HG02798 (cell line): Measurements from ENCODE around the gene PSD4.

ENCODE experiments used
- ATAC-seq: cut with Tn5 transposase; IDR thresholded peaks from one replicate; pipeline ENCODE4 v1.9.1; 2021; ENCODE audit warnings: mild to moderate bottlenecking; ENCODE audit not compliant: unreplicated experiment, poor library complexity

Gene PSD4

DNA sequence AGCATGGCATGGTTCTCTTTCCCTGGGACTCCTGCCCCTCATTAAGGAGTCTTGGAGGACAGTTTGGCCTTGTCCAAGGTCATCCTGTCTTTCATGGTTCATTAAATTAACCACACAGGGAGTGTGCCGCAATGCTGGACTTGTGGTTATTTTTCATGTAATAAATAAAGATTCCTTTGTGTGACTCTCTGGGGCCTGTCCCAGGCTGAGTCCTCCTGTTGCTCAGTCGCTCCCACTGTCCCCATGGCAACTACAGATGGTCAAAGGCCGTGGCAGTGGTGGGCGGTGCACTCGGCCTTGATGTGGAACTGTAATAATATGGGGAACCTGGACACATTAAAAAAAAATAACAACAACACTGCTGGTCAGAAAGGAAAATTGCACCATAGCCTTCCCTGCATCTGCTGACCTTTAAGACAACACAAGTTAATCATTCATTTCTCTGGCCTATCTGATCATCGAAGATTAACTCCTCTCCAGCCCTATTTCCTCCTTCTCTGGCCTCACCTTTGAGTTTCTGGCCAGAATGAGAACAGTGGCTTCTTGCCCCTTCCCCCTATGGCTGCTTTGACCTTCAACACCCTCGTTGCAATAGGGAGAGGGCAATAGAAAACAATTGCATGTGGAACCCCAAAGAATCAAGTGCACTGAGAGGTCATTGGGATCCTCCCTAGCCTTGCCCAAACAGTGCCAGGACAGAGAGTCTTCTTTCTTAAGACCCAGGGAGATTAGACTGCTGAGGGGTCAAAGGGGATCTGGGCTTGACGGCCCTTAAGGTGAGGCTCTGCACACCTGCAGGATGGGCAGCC lies 44.7 kb downstream of the PSD4 start:
- ATAC-seq = no peak

DNA sequence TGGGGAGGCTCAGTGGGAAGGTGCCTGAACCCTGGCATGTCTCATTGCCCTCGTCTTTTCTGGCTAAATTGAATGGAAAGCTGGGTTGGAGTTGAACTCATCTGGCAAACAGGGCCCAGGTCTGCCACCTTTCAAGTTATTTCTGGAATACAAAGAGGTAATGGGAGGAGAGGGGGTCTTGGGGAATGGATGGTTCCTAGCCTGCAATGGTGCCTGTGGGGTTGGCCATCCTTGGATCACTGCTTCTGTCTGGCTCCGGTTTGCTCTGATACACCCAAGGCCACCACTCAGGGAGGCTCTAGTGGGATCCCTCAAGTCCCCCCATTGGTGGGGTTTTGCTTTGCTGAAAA lies 45.3 kb downstream of the PSD4 start:
- ATAC-seq = no peak

DNA sequence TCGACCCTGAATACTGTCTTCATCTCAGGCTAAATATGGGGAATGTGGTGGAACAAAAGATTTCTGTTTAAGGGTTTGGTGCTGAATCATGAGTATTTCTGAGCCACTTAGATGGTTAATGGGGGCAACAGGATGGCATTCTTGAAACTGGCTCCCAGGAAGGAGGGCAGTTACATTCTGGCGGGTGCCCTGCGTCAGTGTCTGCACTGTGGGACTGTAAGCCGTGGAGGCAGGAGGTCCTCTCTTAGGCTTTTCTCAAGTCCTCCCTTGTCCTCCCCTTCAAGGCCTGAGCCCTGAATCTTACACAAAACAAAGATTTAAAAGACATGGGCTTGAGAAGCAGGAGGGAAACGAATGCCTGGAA lies 45.7 kb downstream of the PSD4 start:
- no peak for ATAC-seq

DNA sequence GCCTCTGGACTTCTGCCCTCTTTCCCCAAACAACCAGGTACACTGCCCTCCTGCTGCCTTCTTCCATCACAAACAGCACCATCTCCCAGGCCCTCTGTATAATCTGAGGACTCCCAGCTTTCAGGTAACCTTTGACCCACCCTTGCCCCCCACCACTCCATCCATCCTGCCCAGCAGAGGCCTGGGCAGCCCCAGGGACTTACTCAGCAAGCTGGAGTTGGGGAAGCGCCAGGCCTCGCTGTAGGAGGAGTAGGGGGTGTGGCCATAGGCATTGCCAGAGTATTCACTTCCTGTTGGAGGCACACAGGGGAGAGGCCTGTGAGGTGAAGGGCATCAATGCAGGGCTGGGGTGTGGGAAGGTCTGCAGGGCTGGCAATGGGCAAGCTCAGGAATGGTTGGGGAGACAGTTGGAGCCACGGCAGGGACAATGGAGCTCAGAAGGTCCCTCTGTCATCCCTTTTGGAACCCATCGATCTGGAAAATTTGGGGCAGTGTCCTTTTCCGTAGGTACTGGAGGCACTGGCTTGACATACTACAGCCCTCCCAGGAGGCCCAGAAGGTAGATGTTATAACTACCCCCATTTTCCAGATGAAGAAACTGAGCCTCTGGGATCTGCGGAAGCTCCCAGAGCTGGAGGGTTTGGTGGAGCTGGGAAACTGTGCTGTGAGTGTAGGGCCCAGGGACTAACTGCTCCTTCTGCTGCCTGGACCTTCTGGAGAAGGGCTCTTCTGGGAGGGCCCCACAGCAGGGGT lies 46.3 kb downstream of the PSD4 start:
- no peak for ATAC-seq

DNA sequence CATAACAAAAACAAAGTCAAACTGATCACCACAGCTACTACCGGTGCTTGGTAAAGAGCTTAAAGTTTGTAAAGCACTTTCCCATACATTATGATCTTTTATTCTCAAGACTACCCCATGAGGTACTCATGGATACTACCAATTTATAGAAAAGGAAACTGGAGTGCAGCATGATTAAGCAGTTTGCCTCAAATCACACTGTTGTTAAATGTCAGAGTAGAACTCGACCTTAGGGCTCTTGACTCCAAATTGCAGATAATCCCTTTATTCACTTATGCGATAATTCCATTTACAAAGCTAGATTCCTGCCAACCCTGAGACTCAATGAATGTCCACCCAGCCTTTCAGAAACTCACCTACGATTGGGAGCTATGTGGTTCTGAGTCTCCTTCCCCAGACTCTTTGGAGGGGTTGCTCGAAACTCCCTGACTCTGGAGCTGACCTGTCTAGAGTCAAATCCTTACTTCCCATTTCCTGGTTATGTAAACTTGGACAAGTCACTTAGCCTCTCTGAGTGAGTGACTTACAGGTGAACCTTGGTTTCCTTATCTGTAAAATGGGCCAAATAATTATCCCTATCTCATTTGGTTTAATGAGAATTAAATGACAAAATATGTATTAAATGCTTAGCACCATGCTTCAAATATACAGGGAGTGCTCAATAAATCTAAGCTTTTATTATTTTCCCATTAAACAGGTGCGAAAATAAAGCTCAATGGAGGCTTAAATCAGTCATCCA lies 47.4 kb downstream of the PSD4 start:
- no peak for ATAC-seq

DNA sequence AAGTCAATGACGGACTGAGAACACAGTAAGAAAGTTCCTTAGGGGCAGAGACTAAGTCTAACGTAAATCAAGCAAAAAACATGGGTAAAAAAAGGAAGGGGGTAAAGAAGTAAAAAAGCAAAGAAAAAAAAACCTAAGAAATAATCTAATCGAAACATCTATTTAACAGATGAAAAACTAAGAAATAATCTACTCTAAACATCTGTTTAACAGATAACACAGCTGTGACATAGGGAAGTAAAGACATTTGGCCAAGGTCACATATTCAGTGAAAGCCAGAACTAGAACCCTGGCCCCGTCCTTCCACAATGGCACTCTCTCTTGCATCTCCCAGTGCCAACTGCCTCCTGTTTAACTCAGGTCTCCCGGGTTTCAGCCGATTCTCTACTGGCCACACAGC lies 48.1 kb downstream of the PSD4 start:
- ATAC-seq = no peak

DNA sequence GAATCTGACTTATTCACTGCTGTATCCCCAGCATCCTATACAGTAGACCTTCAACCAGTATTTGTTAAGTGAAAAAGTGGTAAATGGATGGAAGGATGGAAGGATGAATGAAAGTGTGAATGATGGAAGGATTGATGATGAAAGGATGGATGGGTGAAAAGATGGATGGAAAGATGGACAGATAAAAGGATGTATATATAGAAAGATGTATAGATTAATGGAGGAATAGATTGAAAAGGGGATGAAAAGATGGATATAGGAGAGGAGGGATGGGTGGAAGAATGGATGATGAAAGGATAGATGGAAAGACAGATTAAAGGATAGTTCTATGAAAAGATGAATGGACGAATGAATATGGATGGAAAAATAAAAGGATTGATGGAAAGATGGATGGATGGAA lies 50.0 kb downstream of the PSD4 start:
- ATAC-seq = no peak

DNA sequence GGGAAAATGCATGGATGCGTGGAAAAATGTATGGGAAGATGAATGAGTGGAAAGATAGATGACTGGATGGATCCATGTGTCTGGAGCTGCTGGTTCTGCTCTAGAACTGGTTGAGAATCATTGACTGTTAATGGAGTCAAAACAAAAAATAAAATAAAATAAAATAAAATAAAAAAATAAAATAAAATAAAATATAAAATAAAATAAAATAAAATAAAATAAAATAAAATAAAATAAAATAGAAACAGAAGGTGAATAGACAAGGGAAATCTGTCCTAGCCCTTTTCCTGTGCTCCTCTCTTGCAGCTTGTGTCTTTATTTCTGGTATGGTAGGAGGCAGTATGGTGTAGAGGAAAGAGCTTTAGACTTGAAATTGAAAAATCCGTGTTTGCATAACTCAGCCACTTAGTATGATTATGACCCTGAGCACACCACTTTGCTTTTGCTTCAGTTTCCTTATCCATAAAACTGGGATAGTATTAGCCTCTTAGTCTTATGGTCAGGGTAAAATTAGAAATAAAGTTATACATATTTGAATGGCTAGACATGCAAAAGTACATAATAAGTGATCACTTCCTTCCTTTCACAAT lies 51.0 kb downstream of the PSD4 start:
- no peak for ATAC-seq

DNA sequence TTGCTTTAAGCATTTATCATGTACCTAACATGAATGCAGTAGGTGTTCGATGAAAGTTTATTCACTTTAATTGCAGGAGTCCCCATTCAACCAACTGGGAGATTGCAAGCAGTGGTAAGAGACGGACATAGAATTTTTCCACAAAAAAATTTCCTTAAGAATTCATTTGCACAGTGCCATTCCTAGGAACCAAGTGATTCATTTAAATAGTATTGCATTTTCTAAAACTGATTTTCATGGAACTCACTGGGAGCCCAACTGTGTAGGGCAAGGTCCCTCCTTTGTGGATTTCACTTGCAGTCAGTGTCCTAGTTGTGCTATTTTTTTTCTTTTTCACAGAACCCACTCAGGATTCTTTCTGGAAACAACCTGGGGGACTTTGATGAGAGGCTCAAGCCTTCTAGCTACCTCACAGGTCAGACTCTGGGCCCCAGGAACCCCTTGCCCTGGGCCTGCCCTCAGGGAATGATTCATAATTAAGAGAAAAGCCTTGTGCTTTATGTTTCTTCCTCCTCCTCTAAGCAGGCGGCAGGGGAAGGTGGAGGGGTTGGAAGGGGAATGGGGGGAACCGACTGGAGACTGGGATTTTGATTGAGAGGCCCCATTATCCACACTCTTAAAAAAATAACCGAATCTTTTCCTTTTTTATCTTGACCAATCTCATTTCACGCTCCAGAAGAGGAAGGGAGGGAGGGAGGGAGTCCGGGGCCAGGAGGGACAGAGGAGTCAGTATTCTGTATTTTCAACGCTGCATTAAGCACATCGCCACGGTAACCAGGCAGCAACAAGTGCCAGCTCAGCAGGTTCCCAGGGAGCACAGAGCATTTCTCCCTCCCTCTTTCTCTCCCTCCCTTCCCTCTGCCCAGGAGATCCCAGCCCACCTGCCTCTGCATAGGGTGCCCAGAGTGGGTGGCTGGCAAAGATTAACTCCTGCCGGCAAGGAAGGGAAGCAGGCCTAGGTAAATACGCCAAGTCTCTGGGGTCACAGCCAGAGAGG lies 51.8 kb downstream of the PSD4 start:
- no peak for ATAC-seq

DNA sequence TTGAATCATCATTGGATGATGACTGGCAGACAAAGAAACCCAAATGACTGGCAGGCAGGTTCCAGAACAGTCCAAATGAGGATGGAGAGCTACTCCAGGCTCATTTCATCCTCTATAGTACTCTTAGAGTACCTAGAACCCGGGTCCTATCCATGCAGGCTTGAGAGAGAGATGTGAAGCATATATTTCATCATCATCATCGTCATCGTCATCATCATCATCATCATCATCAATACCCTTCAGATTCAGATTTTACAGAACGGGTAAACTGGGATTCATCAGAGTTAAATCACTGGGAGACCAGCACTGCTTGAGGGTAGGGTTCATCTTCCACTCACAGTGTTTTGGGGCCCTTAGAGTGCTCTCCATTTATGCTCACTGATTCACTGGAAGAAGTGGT lies 52.7 kb downstream of the PSD4 start:
- no peak for ATAC-seq

DNA sequence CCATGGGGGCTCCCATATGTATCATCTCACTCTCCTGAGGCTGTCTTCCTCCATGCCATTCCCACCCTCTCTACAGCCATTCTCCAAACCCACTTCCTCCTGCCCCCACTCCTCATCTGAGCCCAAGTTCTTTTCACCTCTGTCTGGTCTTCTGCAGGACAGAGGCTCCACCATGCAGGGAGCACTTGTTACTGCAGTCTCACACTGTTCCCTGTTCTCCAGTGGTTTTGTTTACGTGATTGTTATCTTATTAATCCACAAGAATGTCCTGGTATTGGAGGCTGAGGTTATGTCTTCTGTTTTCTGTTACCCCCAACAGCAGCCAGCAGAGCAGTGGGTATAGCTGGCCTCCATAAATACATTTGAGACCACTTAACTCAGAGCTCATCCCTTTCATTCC lies 53.5 kb downstream of the PSD4 start:
- ATAC-seq = no peak

DNA sequence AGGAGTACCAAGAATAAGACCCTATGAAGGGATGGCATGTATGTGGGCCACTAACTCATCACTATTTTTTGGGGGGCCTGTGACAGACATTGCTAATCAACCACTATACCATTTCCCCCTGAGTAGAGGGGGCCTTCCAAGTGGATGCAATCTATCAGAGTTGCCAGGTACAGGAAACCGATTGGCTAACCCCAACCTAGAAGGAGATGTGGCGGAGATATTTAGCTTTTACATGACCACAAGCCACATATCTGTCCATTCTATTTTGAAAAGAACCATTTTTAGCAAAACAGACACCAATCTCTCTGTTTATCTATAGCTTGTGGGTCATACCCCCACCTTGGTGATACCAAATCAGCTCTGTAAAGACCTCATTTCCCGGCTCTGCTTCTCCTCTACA lies 53.9 kb downstream of the PSD4 start:
- no peak for ATAC-seq

DNA sequence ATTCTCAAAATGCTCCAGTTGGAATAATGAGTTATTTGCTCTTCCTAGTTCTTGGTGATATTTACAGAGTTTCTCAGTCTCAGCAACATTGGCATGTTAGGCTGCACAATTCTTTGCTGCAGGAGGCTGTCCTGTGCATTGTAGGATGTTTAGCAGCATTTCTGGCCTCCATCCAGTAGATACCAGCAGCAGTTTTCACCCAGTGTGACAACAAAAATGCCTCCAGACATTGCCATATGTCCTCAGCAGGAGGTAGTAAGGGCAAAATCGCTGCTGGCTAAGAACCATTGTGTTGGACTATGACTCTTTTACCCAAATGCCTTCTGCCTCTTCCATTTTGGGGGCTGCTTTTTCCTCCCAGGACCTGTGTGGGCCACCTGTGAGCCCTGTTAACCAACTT lies 54.6 kb downstream of the PSD4 start:
- ATAC-seq = no peak

DNA sequence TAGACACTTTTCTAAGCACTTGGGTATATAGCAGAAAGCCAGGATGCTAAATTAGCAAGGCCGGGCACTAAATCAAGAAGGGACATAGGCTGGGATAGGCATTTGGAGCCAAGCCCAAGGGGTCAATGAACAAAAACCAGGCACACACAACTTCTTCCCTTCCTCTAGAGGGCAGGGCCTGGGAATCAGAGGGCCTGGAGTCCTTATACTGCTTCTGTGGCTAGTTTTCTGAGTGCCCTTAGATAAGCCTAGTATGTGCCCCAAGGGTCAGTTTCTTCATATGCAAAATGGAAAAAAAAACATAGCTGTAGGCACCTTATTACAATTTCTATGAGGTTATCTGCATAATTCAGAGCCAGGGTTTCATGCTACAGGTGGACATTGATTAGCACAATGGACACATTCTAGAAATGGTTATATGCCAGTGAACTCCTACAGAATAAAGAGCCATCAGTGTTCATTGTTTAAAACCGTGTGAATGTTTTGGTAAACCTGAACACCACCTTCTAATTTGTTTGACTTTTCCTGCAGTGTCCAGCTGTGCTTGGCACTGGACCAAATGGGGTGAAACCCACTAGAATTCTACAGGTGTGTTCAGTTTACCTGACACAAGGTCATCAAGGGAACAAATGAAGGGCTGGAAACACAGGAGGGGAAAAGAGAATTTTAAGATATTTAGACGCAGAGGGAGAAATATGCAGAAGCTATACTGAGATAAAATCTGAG lies 55.4 kb downstream of the PSD4 start:
- no peak for ATAC-seq

DNA sequence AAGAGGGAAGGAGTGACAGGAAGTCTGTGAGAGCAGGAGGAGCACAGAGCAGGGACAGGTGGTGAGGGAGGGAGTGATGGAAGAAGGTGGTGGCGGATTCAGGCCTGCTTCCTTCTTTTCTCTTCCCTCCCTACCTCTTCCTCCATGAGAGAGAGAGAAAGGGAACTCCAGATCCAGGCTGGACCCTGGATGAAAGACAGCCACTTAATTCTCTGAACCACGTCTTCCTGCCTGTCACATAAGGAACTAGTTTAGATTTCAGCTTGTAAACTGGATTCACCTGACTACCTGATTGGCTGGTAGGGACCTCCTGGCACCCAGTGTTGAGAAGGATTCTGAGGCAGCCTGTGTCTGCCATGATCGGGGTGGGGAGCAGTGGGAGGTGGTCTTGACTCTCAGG lies 56.0 kb downstream of the PSD4 start:
- no peak for ATAC-seq

DNA sequence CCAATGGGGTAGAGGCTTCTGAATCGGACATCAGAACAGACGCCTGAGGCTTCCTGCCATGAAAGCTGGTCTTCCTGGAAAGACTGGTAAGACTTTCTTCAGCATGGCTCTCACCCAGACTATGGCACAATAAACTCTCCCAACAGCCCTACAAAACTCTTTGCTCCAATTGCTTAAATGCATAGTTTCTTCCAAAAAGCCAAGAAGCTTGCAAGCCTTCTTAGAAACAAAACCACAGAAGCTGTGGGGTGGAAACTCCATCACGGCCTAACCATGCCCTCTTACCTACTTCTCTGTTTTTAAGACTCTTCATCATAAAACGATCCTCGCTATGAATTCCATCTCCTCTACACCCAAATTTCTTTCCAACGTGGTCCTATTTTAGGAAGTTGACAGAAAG lies 56.8 kb downstream of the PSD4 start:
- no peak for ATAC-seq

DNA sequence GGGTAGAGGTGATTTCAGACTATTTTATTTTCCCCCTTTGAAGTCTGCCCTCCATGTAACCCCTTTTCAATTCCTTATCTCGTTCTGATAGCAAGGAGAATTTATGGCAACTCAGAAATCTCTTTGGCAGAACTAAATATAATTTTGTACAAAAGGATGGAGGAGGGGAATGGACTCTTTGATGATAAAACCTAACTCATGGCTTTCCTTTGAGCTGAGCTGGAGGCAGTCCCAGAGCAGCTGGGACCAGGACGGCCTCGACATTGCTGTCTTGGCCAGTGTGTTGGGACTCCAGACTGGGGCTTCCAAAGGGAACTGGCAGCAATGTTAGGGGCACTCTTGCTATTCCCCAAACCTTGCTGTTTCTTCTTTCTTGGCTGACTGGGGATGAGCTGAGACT lies 57.3 kb downstream of the PSD4 start:
- no peak for ATAC-seq

DNA sequence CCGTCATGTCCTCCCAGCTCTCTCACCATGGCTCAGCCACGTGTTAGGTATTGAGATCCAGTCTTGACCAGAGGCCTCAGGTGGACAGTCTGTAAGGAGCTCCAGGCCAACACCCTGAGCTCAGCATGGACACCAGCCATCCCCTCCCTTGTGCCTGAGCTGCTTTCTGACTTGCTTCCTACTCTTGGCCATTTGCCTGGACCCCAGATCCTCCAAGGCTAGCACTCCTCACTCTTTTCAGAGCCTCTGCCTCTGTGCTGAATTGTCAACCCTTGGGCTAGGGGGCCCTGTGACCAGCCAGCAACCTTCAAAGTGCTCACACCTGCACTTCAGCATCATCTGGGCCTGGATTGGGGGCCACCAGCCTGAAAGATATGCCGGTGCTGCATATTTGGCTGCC lies 58.4 kb downstream of the PSD4 start:
- ATAC-seq = no peak

DNA sequence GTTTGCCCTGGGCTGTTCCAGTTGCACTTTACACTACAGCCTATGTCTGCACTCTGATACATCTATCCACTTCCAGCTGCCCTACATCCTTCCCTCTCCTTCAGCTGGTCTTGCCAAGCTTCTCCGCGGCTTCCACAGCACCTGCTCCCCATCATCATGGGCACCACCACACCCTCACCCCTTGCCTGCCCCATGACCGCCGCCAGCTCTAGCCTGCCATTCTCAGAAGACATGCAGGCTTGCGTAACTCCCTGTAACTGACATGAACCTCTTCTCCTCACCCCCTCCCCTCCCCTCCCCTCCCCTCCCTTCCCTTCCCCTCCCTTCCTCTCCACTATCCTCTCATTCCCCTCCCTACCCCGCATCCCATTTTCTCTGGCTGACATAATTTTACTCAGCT lies 59.0 kb downstream of the PSD4 start:
- ATAC-seq = no peak
